ENCODE measurements around the gene LBP. TPM values are rescaled to one million over a fixed set of nuclear protein-coding genes. Genes with fewer than 3 reads are reported as not detected.

Gene LBP
- total RNA-seq, 1 experiment from 2014 or later, result 0.52 TPM

- no peaks in the 10 kb centered on the region for H3K79me1 ChIP-seq (ENCODE audit: insufficient read depth, low read depth, low read length, poor library complexity, severe bottlenecking)
- DNase-seq, result no peak
Measured at GRCh38 chr20:38308047-38308438, 38.2 kb upstream of the LBP start.

More at GRCh38 chr20:38308047-38308438, 38.2 kb upstream of the LBP start:
- H3K36me3 Mint-ChIP-seq (ENCODE audit: insufficient read depth in 1 of 3, low read depth in 3 of 3), result no peaks in the 10 kb centered on the region
- Histone ChIP-seq H2BK15ac (ENCODE audit: low read depth, low read length) (no peak overlapping the region), H2BK120ac (ENCODE audit: low read depth, low read length, poor library complexity, severe bottlenecking) (no peak overlapping the region), H3K27ac (ENCODE audit: insufficient read length, low read depth, low read length) (no peak overlapping the region), H3K4me1 (ENCODE audit: insufficient read depth, low read length) (no peaks in the 10 kb centered on the region), H3K9me3 (ENCODE audit: control insufficient read depth, low read depth, low read length) (no peaks in the 10 kb centered on the region), H3T11ph (ENCODE audit: low read length) (no peak overlapping the region), H3K23ac (ENCODE audit: insufficient read length, low read depth, low read length) (no peak overlapping the region), H2BK5ac (ENCODE audit: insufficient read length, low read length) (no peak overlapping the region), H3K14ac (ENCODE audit: insufficient read depth, low read length) (no peak overlapping the region), H3K56ac (ENCODE audit: insufficient read length, low read depth, low read length) (no peak overlapping the region), H3K9ac (ENCODE audit: extremely low read depth, insufficient read length, low read length) (no peak overlapping the region), H2AK5ac (ENCODE audit: insufficient read length, low read length) (no peak overlapping the region), H2BK12ac (ENCODE audit: insufficient read length, low read depth, low read length) (no peak overlapping the region), H3K18ac (ENCODE audit: insufficient read length, low read depth, low read length) (peak overlapping the region; percentile 14), H3K4ac (ENCODE audit: low read depth, low read length) (no peak overlapping the region), H3K79me2 (ENCODE audit: insufficient read depth, low read length) (no peaks in the 10 kb centered on the region), H4K20me1 (ENCODE audit: control insufficient read depth, insufficient read depth, insufficient read length) (no peaks in the 10 kb centered on the region), H2AFZ (ENCODE audit: low read length) (no peak overlapping the region), H4K8ac (replicated peaks; ENCODE audit: insufficient read length, low read depth, low read length) (no peak overlapping the region), H3K23me2 (ENCODE audit: insufficient read length, low read depth, low read length, poor library complexity, severe bottlenecking) (no peaks in the 10 kb centered on the region), H4K5ac (ENCODE audit: insufficient read length, low read depth, low read length) (no peak overlapping the region), H3K4me2 (ENCODE audit: insufficient read depth, insufficient read length, low read length) (no peak overlapping the region), H3K27me3 (ENCODE audit: insufficient read depth, low read length) (no peaks in the 10 kb centered on the region), H2BK20ac (ENCODE audit: low read depth, low read length, poor library complexity, severe bottlenecking) (no peak overlapping the region), H4K91ac (ENCODE audit: insufficient read length, low read depth, low read length) (no peak overlapping the region)
- TF ChIP-seq CTCF (conservative IDR thresholded peaks at IDR 0.05), result no peak
- no peak overlapping the region; a peak in 1 of 5 replicates for H3K4me3 Mint-ChIP-seq
- no CpG with 5 or more reads among the region's 4 CpGs for WGBS (ENCODE audit: extremely low coverage, insufficient read length, low lambda C conversion rate)
- peaks cover 14% of the 10 kb centered on the region for H3K27me3 Mint-ChIP-seq (ENCODE audit: low read depth)
- peak overlapping the region in 1 of 3 experiments; percentile 54; a peak in 1 of 7 replicates for H3K27ac Mint-ChIP-seq
- no peaks in the 10 kb centered on the region for H3K9me3 Mint-ChIP-seq
- peaks cover 4 to 12% of the 10 kb centered on the region in 2 experiments for H3K4me1 Mint-ChIP-seq

Measured in H9 (cell line).